Measurements from ENCODE around the gene MAN2A1.
"Not testable (repeated sequence)": the region's sequence is repeated elsewhere in the genome, so short reads cannot be mapped to it uniquely, and the experiment has no call there.

The MAN2A1 gene

DNA sequence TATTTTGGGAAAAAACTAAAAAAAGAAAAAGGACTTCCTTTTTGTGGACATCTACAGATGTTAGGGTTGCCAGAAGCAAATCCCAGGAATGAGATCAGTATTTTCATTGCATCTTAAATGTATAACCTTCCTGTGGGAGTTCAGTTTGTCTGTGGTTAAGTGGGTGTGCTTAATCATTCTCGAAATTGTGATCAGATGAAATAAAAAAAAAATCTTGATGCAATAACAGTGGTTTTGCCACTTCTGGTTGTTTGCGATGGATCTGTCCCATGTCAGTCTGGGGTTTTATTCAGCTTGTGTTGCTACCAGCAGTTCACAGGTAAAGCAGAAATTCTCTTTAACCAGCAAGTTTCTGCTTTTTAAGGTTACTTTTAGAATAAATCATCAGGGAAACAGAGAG lies 179.0 kb downstream of the MAN2A1 start:
- no peak for DNase-seq (ENCODE audit: low spot score)

DNA sequence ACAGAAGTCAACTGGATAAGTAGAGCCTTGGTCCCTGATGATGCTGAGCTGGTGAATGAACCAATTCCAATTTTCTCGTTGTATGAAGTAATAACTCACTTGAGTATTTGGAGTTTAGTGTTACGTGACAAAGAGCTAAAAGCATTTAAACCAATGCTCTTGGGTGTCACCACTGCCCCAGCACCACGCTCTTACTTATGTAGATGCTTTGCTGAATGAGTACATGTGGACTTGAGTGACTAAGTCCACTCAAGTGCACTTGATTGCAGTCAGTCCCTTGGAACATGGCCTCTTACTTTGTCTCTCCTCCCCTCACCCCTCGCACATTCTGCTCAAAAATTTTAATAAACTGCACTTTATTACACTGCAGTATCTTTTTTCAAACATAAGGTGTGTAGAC lies 184.0 kb downstream of the MAN2A1 start:
- DNase-seq (ENCODE audit: low spot score): no peak

DNA sequence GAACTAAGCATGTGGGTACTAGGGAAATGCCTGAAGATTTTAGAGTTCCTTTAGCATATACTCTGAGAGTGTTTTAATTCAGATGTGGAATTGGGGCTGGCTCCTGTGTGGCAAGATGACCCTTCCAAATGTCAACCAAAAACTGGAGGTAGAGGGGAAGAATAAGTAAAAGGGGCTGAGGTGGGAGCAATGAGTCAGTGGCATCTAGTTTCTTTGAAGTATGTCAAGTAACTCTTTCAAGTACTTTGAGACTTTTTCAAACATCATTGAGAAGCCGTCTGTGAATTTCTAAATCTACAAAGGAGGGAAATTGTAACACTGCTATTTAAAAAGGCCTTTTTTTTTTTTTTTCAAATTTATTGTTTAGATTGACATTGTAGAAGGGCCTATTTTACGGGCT lies 184.4 kb downstream of the MAN2A1 start:
- no peak for DNase-seq (ENCODE audit: low spot score)

GRCh38 chr5:109876030-109876725 lies 186.5 kb downstream of the MAN2A1 start:
- no peak for DNase-seq (ENCODE audit: low spot score)

- no peak for DNase-seq (ENCODE audit: low spot score)
Observed at GRCh38 chr5:109876941-109877669, 187.4 kb downstream of the MAN2A1 start.

DNA sequence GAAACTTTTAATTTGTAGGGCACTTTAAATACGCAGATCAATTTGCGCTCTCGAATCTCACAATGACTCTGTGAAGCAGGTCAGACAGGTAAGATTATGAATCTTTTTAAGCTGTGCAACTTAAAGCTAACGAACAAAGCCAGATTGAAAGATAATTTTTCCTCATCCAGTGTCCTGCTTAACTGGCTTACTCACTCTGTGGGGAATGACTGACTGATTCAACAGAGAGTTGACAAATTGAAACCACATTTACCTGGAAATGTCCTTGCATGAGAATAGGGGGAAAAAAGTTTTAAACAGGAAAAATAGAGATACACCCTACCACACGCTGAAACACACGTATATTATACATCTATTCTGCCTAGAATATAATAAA lies 187.9 kb downstream of the MAN2A1 start:
- DNase-seq (ENCODE audit: low spot score): no peak

DNA sequence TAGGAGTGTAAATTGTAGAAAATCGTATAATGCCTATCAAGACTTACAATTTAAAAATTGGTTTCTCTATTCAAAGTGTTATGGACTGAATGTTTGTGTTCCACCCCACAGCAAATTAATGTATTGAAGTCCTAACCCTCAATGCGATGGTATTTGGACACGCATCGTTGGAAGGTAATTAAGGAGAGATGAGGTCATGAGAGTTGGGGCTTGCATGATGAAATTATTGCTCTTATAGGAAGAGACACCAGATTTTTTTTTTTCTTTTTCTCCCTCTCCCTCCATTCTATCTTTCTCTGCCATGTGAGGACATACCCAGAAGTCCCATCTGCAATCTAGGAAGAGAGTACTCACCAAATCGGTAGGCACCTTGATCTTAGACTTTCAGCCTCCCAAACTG lies 189.2 kb downstream of the MAN2A1 start:
- DNase-seq (ENCODE audit: low spot score): no peak

DNA sequence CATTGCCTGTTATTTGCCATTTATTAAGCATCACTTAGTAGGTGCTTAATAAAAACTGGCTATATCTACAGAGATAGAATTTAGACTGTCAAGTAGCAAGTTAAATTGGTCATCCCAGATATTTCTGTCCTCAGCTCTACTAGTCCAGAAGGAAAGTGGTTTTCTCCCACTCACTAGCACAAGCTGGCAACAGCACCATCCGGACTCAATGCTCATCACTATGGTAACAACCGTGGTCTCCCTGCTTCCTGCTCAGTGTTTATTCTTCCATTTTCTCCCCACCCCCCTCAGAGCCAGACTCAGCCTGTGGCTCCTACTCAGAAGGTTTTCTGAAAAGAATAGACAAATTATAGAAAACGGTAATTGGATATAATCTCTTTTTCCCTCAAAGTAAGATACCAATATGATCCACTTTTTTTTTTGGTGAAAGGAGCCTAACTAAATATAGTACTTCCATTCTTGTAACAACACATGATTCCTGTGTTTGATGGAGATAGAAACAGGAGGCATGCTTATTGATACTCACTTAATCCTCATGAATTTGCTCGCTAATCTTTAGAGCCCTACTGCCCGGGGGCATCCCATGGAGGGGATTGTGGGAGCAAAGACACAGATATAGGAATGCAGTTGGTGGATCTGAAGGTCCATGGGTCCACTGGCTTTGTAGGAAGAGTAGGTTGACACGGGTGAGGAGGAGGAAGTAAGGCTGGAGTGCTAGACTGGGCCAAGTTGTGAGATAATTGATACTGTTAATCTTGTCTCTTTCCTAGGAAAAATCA lies 191.4 kb downstream of the MAN2A1 start:
- no peak for DNase-seq (ENCODE audit: low spot score)

DNA sequence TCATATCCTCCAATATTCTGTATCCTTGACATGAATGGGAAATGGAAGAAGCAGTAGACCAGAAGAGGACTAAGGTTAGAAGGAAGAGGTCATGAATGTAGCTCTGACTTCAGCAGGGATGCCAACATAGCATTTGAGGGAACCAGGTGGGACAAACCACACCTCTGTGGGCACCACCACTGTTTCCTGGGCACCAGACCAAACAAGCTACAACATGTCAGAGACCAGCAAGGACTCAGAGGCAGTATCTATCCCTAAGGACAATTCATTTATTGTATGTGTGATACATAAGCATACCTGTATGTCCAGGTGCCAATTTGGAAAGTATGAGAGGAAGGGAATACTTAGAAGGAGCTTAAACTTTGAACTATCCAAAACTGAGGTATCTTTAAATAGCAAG lies 192.8 kb downstream of the MAN2A1 start:
- no peak for DNase-seq (ENCODE audit: low spot score)

DNA sequence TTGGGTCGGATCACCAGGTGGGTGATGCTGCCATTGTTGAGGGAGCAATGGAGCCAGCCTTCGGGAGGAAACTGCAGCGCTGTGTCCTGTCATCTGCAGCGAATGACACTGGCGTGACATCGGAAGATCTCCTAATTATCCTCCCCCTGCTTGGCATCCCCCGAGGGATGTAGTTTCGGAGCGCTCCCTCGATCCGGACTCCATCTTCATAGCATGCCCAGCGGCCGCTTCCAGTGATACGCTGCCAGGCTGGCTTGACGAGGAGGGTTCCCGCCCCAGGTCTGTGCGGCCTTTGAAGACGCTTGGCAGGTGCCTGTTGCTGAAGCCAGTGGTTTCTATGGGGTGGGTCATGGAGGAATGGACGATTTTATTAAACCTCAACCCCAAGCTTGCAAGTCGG lies 194.9 kb downstream of the MAN2A1 start:
- no peak for DNase-seq (ENCODE audit: low spot score)

DNA sequence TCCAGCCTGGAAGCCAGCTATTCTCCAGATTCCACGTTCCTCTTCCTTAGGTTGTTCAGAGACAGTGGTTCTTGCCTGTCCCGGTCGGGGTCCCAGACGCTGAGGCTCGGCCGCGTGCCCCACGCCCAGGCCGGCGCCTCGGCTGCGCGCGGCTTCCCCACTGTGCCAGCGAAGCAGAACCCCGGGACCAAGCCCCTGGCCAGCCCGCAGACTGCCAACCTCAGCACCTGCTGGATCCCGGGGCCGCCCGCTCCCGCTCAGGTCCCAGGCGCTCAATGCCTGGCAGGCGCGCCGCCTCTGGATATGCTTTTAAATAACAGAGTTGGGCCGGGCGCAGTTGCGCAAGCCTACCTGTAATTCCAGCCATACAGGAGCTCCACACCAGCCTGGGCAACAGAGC lies 195.5 kb downstream of the MAN2A1 start:
- DNase-seq (ENCODE audit: low spot score): no peak

DNA sequence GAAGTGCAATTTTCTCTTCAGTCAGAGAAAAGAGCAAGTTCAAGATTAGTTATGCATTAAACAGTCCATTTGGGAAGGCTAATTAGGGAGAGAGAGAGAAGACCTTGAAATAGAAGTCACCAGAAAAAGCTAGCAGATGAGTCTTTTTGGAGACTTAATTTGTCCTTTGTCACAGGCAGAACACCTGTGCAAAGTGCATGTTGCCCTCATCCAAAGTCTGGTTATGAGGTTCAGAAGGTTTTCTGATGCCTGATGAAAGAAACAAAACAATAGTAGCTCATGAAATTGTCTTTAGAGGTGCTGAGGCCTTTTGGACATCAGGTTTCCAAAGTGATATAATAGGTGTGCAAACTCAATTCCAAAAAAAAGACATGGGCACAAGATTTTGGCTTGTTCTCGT lies 199.3 kb downstream of the MAN2A1 start:
- no peak for DNase-seq (ENCODE audit: low spot score)

- not testable (repeated sequence) for DNase-seq (ENCODE audit: low spot score)
Observed at GRCh38 chr5:109893271-109893670, 203.5 kb downstream of the MAN2A1 start.

GRCh38 chr5:109898269-109899162 lies 208.8 kb downstream of the MAN2A1 start:
- peak; percentile 42 for DNase-seq (ENCODE audit: low spot score)

GRCh38 chr5:109899163-109899535 lies 209.4 kb downstream of the MAN2A1 start:
- DNase-seq (ENCODE audit: low spot score): peak; percentile 26

DNA sequence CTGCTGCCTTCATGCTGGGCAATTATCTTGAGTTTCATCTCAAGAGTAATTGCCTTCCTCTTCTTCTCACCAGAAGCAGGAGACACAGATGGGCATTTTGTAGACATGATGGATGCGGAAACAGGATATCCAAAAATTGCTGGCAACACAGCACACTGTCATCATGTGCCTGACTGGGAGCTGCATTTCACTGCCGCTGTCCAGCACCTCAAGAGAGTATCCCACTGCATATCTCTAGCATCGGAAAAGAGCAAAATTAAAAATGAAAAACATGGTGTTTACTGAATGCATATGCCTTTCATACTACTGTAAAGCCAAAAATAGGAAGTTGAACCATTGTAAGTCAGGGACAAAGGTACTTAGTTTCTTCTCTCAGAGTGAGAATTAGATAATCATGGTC lies 210.7 kb downstream of the MAN2A1 start:
- no peak for DNase-seq (ENCODE audit: low spot score)

DNA sequence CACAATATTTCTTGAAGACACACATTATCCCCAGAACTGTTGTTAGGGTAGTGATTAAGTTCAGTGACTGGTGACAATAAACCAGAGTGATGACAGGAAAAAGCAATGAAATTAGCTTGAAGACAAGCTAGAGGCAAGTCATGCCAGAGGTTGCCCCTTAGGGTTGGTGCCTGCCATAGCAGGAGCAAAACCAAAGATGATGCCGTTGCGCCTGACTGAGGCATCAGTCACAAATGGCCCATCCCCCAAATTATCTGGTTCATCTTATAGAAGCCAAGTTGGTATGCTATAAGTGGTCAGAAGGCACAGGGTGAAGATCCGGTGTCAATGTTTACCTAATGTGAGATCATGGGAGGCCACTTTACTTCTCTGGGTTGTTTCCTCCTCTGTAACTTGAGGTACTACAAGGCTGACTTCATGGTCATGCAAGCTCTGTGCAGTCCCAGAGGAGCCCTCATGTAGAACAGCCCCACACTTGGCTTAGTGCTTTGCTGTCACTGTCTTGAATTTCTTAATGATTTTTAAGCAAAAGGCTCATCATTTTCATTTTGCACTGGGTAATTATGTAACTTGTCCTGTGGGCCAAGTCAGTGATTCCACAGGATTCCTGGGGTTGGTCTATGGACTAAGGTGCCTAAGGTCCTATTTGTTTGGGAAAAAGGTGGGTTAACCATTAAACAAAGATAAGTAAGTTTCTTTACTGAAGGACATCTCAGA lies 211.3 kb downstream of the MAN2A1 start:
- DNase-seq (ENCODE audit: low spot score): no peak

DNA sequence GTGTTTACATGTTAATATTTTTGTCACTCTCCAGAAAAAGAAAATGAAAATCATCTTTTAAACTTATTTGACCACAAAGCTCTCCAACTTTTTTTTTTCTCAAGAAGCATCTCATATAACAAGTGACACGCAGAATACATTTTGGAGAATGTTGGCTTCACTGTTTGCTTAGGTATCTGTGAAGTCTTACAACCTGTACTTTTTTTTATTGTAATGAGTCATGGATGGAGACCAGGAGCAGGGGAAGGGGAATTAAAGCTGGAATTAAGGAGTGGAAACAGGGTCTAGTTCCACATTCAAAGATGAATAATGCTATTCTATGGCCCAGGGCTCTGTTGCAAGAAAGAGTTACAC lies 211.9 kb downstream of the MAN2A1 start:
- no peak for DNase-seq (ENCODE audit: low spot score)

DNA sequence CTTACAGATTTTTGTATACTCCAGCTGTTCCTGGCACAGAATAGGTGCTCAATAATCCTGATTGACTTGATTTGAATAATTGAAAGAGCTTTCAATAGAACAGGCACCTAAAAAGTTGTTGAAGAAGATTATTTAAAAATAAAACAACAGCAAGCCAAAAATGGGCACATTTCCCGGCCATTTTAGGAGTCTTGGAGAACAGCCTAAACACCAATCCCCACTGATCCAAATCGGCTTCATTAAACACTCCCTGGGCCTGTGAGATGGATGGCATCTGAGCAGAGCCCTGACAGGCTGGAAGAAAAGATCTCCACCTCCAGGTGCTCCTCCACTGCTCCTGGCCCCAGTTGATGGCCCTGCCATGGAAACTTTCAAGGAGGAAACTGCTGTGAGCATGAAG lies 213.3 kb downstream of the MAN2A1 start:
- no peak for DNase-seq (ENCODE audit: low spot score)

DNA sequence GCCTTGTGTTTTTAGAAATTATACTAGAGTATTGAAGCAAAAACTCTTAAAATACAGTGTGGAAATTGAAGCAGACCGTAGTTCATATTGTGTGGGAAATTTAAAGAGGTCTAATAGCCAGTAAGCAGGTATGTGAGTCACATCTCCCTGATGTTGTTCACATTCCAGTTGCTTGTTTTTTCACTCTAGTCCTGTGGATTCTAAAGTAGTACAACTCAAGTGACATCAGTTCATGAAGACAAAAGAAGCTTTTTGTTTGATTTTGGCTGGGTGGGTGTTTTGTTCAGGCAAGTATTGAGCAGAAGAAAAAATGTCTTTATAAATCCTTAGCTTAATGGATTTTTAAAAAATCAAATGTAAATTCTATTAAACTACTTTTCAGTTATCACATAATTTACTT lies 216.2 kb downstream of the MAN2A1 start:
- peak; percentile 52 for DNase-seq (ENCODE audit: low spot score)

DNA sequence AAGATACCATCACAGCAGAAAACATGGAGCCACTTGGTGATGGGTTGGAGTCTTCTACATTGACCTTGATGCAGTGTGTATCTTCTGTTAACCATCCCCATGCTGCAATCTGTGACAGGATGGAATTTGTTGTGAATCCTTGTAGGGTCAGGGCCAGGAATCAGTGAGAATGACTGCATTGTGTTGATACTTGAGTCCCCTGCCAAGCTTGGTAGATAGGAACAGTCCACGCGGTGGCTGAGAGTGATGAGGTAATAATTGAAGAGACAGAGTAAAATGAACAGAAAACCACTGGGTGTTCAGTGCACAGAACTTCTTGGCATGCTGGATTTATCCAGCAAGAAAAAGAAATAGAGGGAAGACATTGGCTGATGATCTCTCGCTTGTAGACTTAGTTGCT lies 217.5 kb downstream of the MAN2A1 start:
- no peak for DNase-seq (ENCODE audit: low spot score)

DNA sequence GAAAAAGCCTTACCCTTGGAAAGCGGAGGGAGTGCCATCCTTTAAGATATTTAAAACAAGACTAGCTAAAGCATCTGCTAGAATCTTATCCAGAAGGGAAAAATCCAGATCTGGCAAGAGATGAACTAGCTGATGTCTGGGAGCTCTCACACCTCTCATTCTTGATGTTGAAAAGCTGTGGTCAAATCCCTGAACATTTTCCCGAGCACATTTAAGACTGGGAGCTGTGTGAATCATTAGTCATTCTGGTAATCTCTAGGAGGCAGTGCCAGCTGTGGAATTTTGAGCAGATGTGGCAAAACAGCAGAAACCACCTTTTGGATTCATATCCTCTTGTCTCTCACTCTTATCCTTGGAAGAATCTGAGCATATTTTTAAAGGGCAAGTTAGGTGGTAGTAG lies 218.0 kb downstream of the MAN2A1 start:
- no peak for DNase-seq (ENCODE audit: low spot score)

Measured in globus pallidus (tissue), 1 donor.